ENCODE data around the gene ABCA6.

GRCh38 chr17:69147460-69147859 lies 5.8 kb upstream of the ABCA6 start:
- TF ChIP-seq YY1 (IDR thresholded peaks at IDR 0.05; ENCODE audit: low read depth) (no peak), NFIC (IDR thresholded peaks at IDR 0.05) (no peak), USF1 (IDR thresholded peaks at IDR 0.05) (no peak), RAD21 (IDR thresholded peaks at IDR 0.05; ENCODE audit: low read depth) (no peak), TCF12 (IDR thresholded peaks at IDR 0.05; ENCODE audit: low read depth) (no peak), CREB1 (IDR thresholded peaks at IDR 0.05; ENCODE audit: low read depth) (no peak), EGR1 (IDR thresholded peaks at IDR 0.05) (no peak), REST (IDR thresholded peaks at IDR 0.05; ENCODE audit: low read depth) (no peak), EP300 (IDR thresholded peaks at IDR 0.05; ENCODE audit: borderline replicate concordance) (no peak)
